ENCODE data around the gene ZNF862. TPM values are rescaled to one million over a fixed set of nuclear protein-coding genes. Genes with fewer than 3 reads are reported as not detected.

ZNF862 gene
- total RNA-seq, 2 experiments from 2014 or later: 21.5 to 24.9 TPM

GRCh38 chr7:149879766-149880637, 41.8 kb downstream of the ZNF862 start:
- POLR2A ChIA-PET: interaction anchor here (1.3 kb wide), 1 partner anchor 42 kb away, joined by 4 read pairs; the partner anchor contains the start of gene ZNF862
- no peak overlapping the region for H3K4me3 Mint-ChIP-seq
- CTCF ChIA-PET: interaction anchor here (0.7 kb wide), 1 partner anchor 16 kb away, joined by 3 read pairs; no protein-coding TSS in a partner anchor
- H3K36me3 Mint-ChIP-seq (ENCODE audit: low read depth): peaks cover 54% of the 10 kb centered on the region
- no peak for DNase-seq
- H3K27ac Mint-ChIP-seq: no peak overlapping the region
- H3K27me3 Mint-ChIP-seq (ENCODE audit: low read depth): no peaks in the 10 kb centered on the region
- ATAC-seq: no peak
- no peaks in the 10 kb centered on the region for H3K9me3 Mint-ChIP-seq (ENCODE audit: insufficient read depth)
- H3K4me1 Mint-ChIP-seq (ENCODE audit: low read depth): peaks cover 46% of the 10 kb centered on the region

DNA sequence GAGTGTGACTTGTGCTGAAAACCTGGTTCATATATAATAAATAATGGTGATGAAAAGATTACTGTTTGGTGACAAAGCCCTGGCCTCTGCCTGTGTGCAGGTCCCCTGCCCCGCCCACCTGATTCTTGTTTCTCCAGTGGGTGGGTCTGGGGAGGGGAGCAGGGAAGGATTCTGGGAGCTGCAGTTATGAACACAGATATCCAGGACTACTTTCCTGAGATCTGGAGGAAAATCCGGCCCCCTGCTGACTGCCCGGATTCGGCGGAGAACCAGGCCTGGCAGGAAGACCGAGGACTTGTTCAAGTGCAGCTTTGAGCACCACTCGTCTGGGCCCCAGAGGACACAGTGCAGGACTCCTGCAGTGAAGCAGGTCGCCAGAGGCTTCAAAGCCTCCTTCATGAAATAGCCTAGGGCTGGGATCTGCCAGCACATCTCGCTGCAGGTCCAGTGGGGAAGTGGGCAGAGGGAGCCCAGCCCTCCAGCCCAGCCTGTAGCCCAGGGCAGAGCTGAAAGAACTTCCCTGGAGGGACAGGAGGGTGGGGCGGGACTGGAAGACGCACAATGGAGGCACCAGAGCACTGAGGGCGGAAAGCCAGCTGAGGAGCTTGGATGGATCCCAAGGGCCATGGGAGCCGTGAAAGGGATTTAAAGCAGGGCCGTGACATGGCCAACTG, 42.6 kb downstream of the ZNF862 start:
- Mint-ChIP-seq H3K9me3 (ENCODE audit: insufficient read depth) (no peaks in the 10 kb centered on the region), H3K4me1 (ENCODE audit: low read depth) (peaks cover 41% of the 10 kb centered on the region), H3K36me3 (ENCODE audit: low read depth) (peaks cover 47% of the 10 kb centered on the region), H3K27ac (no peak overlapping the region), H3K27me3 (ENCODE audit: low read depth) (no peaks in the 10 kb centered on the region), H3K4me3 (no peak overlapping the region)
- DNase-seq: no peak
- POLR2A ChIA-PET: no interaction called here
- CTCF ChIA-PET: interaction anchor here (0.7 to 2.7 kb wide), 2 partner anchors 11 to 43 kb away, joined by 3 to 6 read pairs; partner anchors contain the start of gene ZNF862
- ATAC-seq: no peak

GRCh38 chr7:149881328-149882247, 43.4 kb downstream of the ZNF862 start:
- no peak for ATAC-seq
- Mint-ChIP-seq H3K4me3 (no peak overlapping the region), H3K27me3 (ENCODE audit: low read depth) (no peaks in the 10 kb centered on the region), H3K27ac (no peak overlapping the region), H3K9me3 (ENCODE audit: insufficient read depth) (no peaks in the 10 kb centered on the region), H3K4me1 (ENCODE audit: low read depth) (peaks cover 34% of the 10 kb centered on the region), H3K36me3 (ENCODE audit: low read depth) (peaks cover 45% of the 10 kb centered on the region)
- POLR2A ChIA-PET: no interaction called here
- DNase-seq: no peak
- CTCF ChIA-PET: interaction anchor here (0.7 to 3.1 kb wide), 4 partner anchors 10 to 43 kb away, joined by 3 to 14 read pairs (median 8); partner anchors contain the start of gene ZNF862

DNA sequence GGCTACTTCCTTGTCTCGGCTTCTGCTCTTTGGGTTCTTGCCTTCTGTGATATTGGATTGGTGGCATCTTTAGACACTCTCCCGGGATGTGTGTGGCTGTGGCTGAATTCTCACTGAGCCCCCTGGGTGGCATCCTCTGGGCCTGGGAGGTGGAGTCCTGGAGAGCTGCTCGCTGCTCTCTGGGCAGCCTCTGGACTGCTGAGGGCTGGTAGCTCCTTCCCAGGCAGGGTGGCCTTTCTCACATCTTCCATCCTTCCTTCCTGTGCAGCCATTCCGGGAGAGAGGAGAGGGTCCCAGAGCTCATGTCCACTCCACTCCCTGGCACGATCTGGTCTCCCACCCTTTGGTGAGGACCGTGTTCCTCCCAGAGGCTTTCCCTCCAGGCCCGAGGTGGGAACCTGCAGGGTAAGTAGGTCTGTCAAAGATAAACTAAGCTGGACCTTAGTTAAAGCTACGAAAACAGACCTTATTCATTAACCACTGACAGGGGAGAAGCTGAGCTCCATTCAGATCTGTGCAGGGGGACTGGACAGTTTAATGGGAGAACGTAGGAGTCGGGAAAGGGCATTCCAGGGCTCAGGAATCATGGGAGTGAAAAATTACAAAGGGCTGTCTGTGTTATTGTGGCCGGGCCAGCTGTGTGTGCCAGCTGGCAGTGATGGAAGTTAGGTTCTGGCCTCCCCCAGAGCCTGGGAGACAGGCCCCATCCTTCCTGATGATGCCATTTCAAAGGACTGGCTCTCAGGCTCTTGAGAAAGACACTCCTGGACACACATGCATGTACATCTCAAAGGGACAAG, 44.3 kb downstream of the ZNF862 start:
- ChIA-PET POLR2A (interaction anchor here (0.8 kb wide), 1 partner anchor 47 kb away, joined by 3 read pairs; no protein-coding TSS in a partner anchor), CTCF (interaction anchor here (0.7 to 3.1 kb wide), 15 partner anchors 7 to 424 kb away, joined by 3 to 14 read pairs (median 6); partner anchors contain the start of gene ZNF862)
- Mint-ChIP-seq H3K4me1 (ENCODE audit: low read depth) (peaks cover 31% of the 10 kb centered on the region), H3K27ac (peak overlapping the region; percentile 51), H3K27me3 (ENCODE audit: low read depth) (no peaks in the 10 kb centered on the region), H3K36me3 (ENCODE audit: low read depth) (peaks cover 38% of the 10 kb centered on the region), H3K4me3 (no peak overlapping the region), H3K9me3 (ENCODE audit: insufficient read depth) (no peaks in the 10 kb centered on the region)
- ATAC-seq (no peak), DNase-seq (no peak)

GRCh38 chr7:149883048-149883438, 44.9 kb downstream of the ZNF862 start:
- Mint-ChIP-seq H3K36me3 (ENCODE audit: low read depth) (peaks cover 37% of the 10 kb centered on the region), H3K27ac (peak overlapping the region; percentile 51), H3K4me3 (no peak overlapping the region), H3K9me3 (ENCODE audit: insufficient read depth) (no peaks in the 10 kb centered on the region), H3K4me1 (ENCODE audit: low read depth) (peaks cover 26% of the 10 kb centered on the region), H3K27me3 (ENCODE audit: low read depth) (no peaks in the 10 kb centered on the region)
- CTCF ChIA-PET: interaction anchor here (0.7 to 3.1 kb wide), 17 partner anchors 8 to 425 kb away, joined by 3 to 14 read pairs (median 6); partner anchors contain the start of gene ZNF862
- DNase-seq: no peak
- ATAC-seq: no peak
- POLR2A ChIA-PET: interaction anchor here (0.6 to 0.8 kb wide), 2 partner anchors 18 to 48 kb away, joined by 3 read pairs; no protein-coding TSS in a partner anchor

GRCh38 chr7:149883452-149883861, 45.3 kb downstream of the ZNF862 start:
- ATAC-seq (peak; percentile 84), DNase-seq (peak; percentile 80)
- H3K27me3 Mint-ChIP-seq (ENCODE audit: low read depth): no peaks in the 10 kb centered on the region
- peak overlapping the region; percentile 51 for H3K27ac Mint-ChIP-seq
- H3K4me1 Mint-ChIP-seq (ENCODE audit: low read depth): peaks cover 23% of the 10 kb centered on the region
- H3K9me3 Mint-ChIP-seq (ENCODE audit: insufficient read depth): no peaks in the 10 kb centered on the region
- POLR2A ChIA-PET: interaction anchor here (0.6 kb wide), 2 partner anchors 18 to 34 kb away, joined by 3 read pairs; no protein-coding TSS in a partner anchor
- H3K36me3 Mint-ChIP-seq (ENCODE audit: low read depth): peaks cover 33% of the 10 kb centered on the region
- CTCF ChIA-PET: interaction anchor here (0.6 to 3.1 kb wide), 19 partner anchors 8 to 1295 kb away, joined by 3 to 14 read pairs (median 6); partner anchors contain the start of gene ZNF862
- no peak overlapping the region for H3K4me3 Mint-ChIP-seq

DNA sequence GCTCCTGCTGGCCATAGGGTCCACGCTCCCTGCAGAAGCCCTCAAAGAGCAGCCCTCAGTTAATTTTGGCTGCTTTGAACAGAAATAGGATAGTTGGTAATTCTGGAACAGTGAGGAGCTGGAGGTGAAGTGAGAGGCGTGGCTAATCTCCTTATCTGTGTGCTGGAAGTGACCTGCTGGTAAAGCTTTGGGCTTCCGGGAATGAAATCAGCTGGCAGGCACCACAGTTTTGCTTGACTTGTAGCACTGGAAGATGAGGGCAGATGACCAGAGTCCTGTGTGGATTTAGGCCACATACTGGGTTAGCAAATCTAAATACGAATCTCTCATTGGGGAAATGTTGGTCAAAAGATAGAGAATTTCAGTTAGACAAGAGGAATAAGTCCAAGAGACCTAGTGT, 45.8 kb downstream of the ZNF862 start:
- POLR2A ChIA-PET: interaction anchor here (0.6 kb wide), 2 partner anchors 19 to 35 kb away, joined by 3 read pairs; no protein-coding TSS in a partner anchor
- peaks cover 23% of the 10 kb centered on the region for H3K4me1 Mint-ChIP-seq (ENCODE audit: low read depth)

GRCh38 chr7:149884541-149884940, 46.4 kb downstream of the ZNF862 start:
- no peak for ATAC-seq
- Mint-ChIP-seq H3K9me3 (ENCODE audit: insufficient read depth) (no peaks in the 10 kb centered on the region), H3K36me3 (ENCODE audit: low read depth) (peaks cover 30% of the 10 kb centered on the region)

More for the DNA sequence above, 45.8 kb downstream of the ZNF862 start:
- Mint-ChIP-seq H3K4me3 (no peak overlapping the region), H3K27ac (no peak overlapping the region), H3K27me3 (ENCODE audit: low read depth) (no peaks in the 10 kb centered on the region), H3K9me3 (ENCODE audit: insufficient read depth) (no peaks in the 10 kb centered on the region), H3K36me3 (ENCODE audit: low read depth) (peaks cover 32% of the 10 kb centered on the region)
- DNase-seq (no peak), ATAC-seq (no peak)
- CTCF ChIA-PET: interaction anchor here (0.6 to 3.1 kb wide), 16 partner anchors 9 to 1295 kb away, joined by 3 to 14 read pairs (median 6); no protein-coding TSS in a partner anchor

GRCh38 chr7:149885191-149886017, 47.2 kb downstream of the ZNF862 start:
- ChIA-PET POLR2A (no interaction called here), CTCF (no interaction called here)
- Mint-ChIP-seq H3K9me3 (ENCODE audit: insufficient read depth) (no peaks in the 10 kb centered on the region), H3K4me3 (no peak overlapping the region), H3K4me1 (ENCODE audit: low read depth) (peaks cover 23% of the 10 kb centered on the region), H3K36me3 (ENCODE audit: low read depth) (peaks cover 25% of the 10 kb centered on the region), H3K27ac (no peak overlapping the region), H3K27me3 (ENCODE audit: low read depth) (no peaks in the 10 kb centered on the region)
- ATAC-seq: no peak
- DNase-seq: no peak

More at GRCh38 chr7:149884541-149884940, 46.4 kb downstream of the ZNF862 start:
- DNase-seq: no peak
- no peaks in the 10 kb centered on the region for H3K27me3 Mint-ChIP-seq (ENCODE audit: low read depth)
- ChIA-PET CTCF (interaction anchor here (0.6 to 3.1 kb wide), 6 partner anchors 13 to 222 kb away, joined by 3 to 14 read pairs (median 9); no protein-coding TSS in a partner anchor), POLR2A (no interaction called here)
- no peak overlapping the region for H3K27ac Mint-ChIP-seq
- peaks cover 23% of the 10 kb centered on the region for H3K4me1 Mint-ChIP-seq (ENCODE audit: low read depth)
- no peak overlapping the region for H3K4me3 Mint-ChIP-seq

DNA sequence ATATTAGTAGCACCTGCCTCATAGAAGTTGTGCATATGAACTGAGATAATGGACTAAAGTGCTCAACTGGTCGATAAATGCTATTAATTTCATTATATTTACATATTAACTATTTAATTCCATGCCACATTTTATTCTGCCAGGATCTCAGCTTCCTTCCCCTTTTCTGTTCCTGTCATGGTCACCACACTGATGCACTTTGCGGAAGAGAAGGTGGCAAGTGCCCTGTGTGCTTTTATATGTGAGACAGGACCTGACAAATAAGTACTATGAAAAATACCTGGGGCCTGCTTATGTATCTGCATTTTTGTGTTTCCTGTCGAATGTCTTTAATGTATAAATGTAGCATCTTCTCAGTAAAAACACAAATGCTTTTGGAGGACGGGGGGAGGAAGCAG, 47.8 kb downstream of the ZNF862 start:
- Mint-ChIP-seq H3K4me3 (no peak overlapping the region), H3K27ac (no peak overlapping the region), H3K4me1 (ENCODE audit: low read depth) (peaks cover 23% of the 10 kb centered on the region), H3K9me3 (ENCODE audit: insufficient read depth) (no peaks in the 10 kb centered on the region), H3K36me3 (ENCODE audit: low read depth) (peaks cover 25% of the 10 kb centered on the region), H3K27me3 (ENCODE audit: low read depth) (no peaks in the 10 kb centered on the region)
- ATAC-seq (no peak), DNase-seq (no peak)
- ChIA-PET CTCF (no interaction called here), POLR2A (no interaction called here)

Data from activated CD8-positive, alpha-beta T cell treated with anti-CD3 and anti-CD28 coated beads, Interleukin-2, amount 10 ng/mL, durations not matched to agents 7 days and 5 days (primary cell).